Measurements from ENCODE around the gene SEC16B.

The SEC16B gene

GRCh38 chr1:177975588-177976495, 6.0 kb upstream of the SEC16B start:
- DNase-seq, result peak; percentile 94

GRCh38 chr1:177973585-177973984, 3.7 kb upstream of the SEC16B start:
- no peak for DNase-seq

GRCh38 chr1:177969109-177969508, 749 bp downstream of the SEC16B start:
- no peak for DNase-seq

GRCh38 chr1:177966199-177966598, 3.7 kb downstream of the SEC16B start:
- no peak for DNase-seq

GRCh38 chr1:177965293-177965692, 4.6 kb downstream of the SEC16B start:
- no peak for DNase-seq

GRCh38 chr1:177964336-177964735, 5.5 kb downstream of the SEC16B start:
- no peak for DNase-seq

GRCh38 chr1:177960939-177961622, 8.8 kb downstream of the SEC16B start:
- no peak for DNase-seq

- peak; percentile 61 for DNase-seq
Measured at GRCh38 chr1:177959811-177960515, 9.9 kb downstream of the SEC16B start.

GRCh38 chr1:177958092-177958491, 11.8 kb downstream of the SEC16B start:
- no peak for DNase-seq

- no peak for DNase-seq
Measured at GRCh38 chr1:177954076-177954475, 15.8 kb downstream of the SEC16B start.

GRCh38 chr1:177953549-177953948, 16.3 kb downstream of the SEC16B start:
- DNase-seq, result no peak

GRCh38 chr1:177952691-177953090, 17.2 kb downstream of the SEC16B start:
- DNase-seq, result no peak

GRCh38 chr1:177952249-177952648, 17.6 kb downstream of the SEC16B start:
- DNase-seq, result no peak

- DNase-seq, result no peak
Measured at GRCh38 chr1:177950506-177950905, 19.4 kb downstream of the SEC16B start.

- DNase-seq, result peak; percentile 75
Measured at GRCh38 chr1:177948336-177948972, 21.4 kb downstream of the SEC16B start.

GRCh38 chr1:177947623-177948022, 22.2 kb downstream of the SEC16B start:
- no peak for DNase-seq

GRCh38 chr1:177945943-177946650, 23.8 kb downstream of the SEC16B start:
- peak; percentile 37 for DNase-seq

- DNase-seq, result no peak
Measured at GRCh38 chr1:177944016-177944949, 25.6 kb downstream of the SEC16B start.

GRCh38 chr1:177941976-177942375, 27.9 kb downstream of the SEC16B start:
- no peak for DNase-seq

GRCh38 chr1:177940682-177941081, 29.2 kb downstream of the SEC16B start:
- no peak for DNase-seq

- peak; percentile 77 for DNase-seq
Measured at GRCh38 chr1:177937931-177938330, 31.9 kb downstream of the SEC16B start.
